ENCODE data around the gene CDC16.

The CDC16 gene

GRCh38 chr13:114304346-114305034 lies 69.8 kb downstream of the CDC16 start:
- no peak for DNase-seq

- DNase-seq = no peak
Observed at GRCh38 chr13:114309086-114309485, 74.4 kb downstream of the CDC16 start.

GRCh38 chr13:114309806-114310410 lies 75.2 kb downstream of the CDC16 start:
- DNase-seq = peak; percentile 21 to 88 (median 58)

GRCh38 chr13:114310956-114311355 lies 76.3 kb downstream of the CDC16 start:
- DNase-seq = no peak

- DNase-seq = no peak
Observed at GRCh38 chr13:114311387-114311786, 76.7 kb downstream of the CDC16 start.

GRCh38 chr13:114311908-114312307 lies 77.2 kb downstream of the CDC16 start:
- DNase-seq = peak in 1 of 3 experiments; percentile 39

- peak in 1 of 3 experiments; percentile 44 for DNase-seq
Observed at GRCh38 chr13:114313061-114313860, 78.6 kb downstream of the CDC16 start.

GRCh38 chr13:114314074-114314912 lies 79.6 kb downstream of the CDC16 start, which contains the start of gene CHAMP1:
TSS of gene CHAMP1 (plus strand) at chr13:114314503. CDS start at chr13:114323843, 9,340 bp downstream.
- DNase-seq = peak; percentile 99 to 100 (median 99)

- DNase-seq = no peak
Observed at GRCh38 chr13:114315074-114315785, 80.5 kb downstream of the CDC16 start.

- peak in 1 of 3 experiments; percentile 35 for DNase-seq
Observed at GRCh38 chr13:114318624-114319023, 83.9 kb downstream of the CDC16 start.

- DNase-seq = no peak
Observed at GRCh38 chr13:114319441-114319913, 84.8 kb downstream of the CDC16 start.

GRCh38 chr13:114320065-114320464 lies 85.4 kb downstream of the CDC16 start:
- DNase-seq = no peak

- DNase-seq = no peak
Observed at GRCh38 chr13:114321256-114321655, 86.6 kb downstream of the CDC16 start.

All from NCI-H1417 (cell line).